Camera-type eye (tissue), 1 donor: ENCODE results near the gene IER3IP1. TPM values are rescaled to one million over a fixed set of nuclear protein-coding genes. Genes with fewer than 3 reads are reported as not detected.

ENCODE experiments used
- total RNA-seq: library from RNA; depleted of rRNA; stranded (reverse); fragments of >200 nt; gene quantifications from one replicate; pipeline ENCODE4 v1.2.3, GENCODE V29; 2014

The IER3IP1 gene, protein sequence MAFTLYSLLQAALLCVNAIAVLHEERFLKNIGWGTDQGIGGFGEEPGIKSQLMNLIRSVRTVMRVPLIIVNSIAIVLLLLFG
- 18.4 TPM for total RNA-seq

DNA sequence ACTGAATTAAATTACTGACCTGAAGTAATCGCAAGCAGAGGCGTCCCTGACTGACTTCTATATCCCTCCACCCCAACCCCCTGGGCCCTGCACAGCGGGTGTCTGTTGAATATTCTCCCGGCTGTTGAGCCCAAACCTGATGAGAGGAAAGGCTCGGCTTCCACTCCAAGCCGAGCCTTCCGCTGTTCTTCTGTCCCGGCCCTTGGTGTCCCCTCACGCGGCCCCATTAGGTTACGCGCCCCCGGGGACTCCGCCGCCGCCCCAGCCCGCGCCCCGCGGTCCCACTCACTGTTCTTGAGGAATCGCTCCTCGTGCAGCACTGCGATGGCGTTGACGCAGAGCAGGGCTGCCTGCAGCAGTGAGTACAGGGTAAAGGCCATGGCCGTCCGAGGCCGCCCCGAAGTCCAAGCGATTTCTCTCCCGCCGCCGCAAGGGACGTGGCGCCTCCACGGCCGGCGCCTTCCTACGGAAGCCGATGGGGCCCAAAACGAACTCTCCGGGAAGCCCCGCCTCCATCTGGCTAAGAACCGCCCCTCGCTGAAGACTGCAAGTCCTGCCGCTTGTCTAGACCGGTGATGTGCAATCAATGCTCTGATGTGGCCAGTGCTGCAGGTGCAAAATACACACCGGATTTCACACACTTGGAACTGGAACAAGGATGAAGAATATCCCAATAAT is at the start of gene IER3IP1:
Gene IER3IP1 (minus strand): TSS at position 467 of the 678 bp plus-strand sequence. CDS start 87 bp downstream, at position 380.

DNA sequence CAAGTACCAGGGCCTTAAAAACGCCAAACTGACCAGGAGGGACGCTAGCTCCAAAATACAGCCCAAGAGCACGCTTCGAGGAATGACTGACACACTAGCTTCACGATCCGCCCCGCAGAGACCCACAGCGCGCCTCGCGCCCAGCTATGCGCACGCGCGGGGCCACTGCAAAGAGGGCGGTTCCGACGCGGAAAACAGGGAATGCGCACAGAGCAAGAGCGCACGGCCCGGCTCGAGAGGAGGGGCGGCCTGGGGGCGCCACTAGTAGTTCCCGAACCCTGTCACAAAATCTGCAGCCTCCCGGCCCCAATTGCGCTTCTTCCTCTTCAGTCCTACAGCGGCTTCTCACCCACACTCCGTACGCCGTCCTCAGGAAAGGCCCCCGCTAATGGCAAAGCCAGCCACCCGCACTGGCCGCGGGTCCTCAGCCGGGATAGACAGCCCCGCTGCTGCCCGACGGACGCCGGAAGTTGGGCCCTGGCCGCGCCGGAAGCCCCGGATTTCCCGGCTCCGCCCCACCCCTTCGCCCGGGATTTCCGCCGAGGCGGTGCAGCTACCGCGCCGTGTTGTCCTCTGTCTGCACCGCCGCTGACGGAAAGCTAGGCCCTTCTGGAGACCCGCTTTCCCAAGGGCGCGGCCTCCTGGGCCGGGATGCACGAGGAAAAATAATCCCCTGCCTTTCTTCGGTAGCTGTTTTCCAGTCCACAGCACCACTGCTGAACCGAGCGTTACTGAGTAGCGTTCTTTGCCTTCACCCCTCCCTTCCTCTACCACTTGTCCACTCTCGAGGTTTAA is 25.9 kb downstream of the IER3IP1 start, which contains the start of gene HDHD2:
Gene HDHD2 (minus strand): TSS at position 472 of the 795 bp plus-strand sequence. CDS start 14,061 bp downstream, outside the sequence.

Other genes starting within 250 kb of the IER3IP1 start
- not detected for gene ELOA2, start 140.7 kb downstream of the IER3IP1 start, total RNA-seq
- 50.9 TPM for gene HDHD2, start 25.9 kb downstream of the IER3IP1 start, total RNA-seq
- 1.2 TPM for gene SKOR2, start 75.3 kb upstream of the IER3IP1 start, total RNA-seq